Left colon (tissue), 2 donors: Measurements from ENCODE around the gene PDE9A. TPM values are rescaled to one million over a fixed set of nuclear protein-coding genes. Genes with fewer than 3 reads are reported as not detected.

Experiments used
- ATAC-seq: fragments of 200-7000 bp; cut with Tn5 transposase; one replicate; pipeline ENCODE4 v1.9.1; 2020; ENCODE audit warnings: mild to moderate bottlenecking, moderate library complexity
- DNase-seq, 2 donors: peaks; one replicate each; pipeline ENCODE4 v3.0.0-alpha.2; 2020
- intact Hi-C, 2 donors: fragments of 100-400 bp; cut with DNase I in 1 of 2; cut with micrococcal nuclease in 1 of 2; formaldehyde crosslinking; loops; one replicate each; pipeline versions ENCODE4 v1.11.2 to v1.14.0; 2022; cut with DNase I, micrococcal nuclease
- total RNA-seq, 2 donors: library from RNA; stranded (reverse); fragmentation: NEBNext Ultra II Directional; extraction: Animal tissue kit (Norgen Biotek cat#: 25700); gene quantifications; one replicate each; pipeline ENCODE4 v1.2.1, GENCODE V29; 2021
- donor health status: DM: no; HTN: no; CAD: no.
- donor health status: DM: yes; HTN: yes; CAD: no.

The PDE9A gene
- total RNA-seq, 2 donors from 2014 or later: 117 to 236 TPM

DNA sequence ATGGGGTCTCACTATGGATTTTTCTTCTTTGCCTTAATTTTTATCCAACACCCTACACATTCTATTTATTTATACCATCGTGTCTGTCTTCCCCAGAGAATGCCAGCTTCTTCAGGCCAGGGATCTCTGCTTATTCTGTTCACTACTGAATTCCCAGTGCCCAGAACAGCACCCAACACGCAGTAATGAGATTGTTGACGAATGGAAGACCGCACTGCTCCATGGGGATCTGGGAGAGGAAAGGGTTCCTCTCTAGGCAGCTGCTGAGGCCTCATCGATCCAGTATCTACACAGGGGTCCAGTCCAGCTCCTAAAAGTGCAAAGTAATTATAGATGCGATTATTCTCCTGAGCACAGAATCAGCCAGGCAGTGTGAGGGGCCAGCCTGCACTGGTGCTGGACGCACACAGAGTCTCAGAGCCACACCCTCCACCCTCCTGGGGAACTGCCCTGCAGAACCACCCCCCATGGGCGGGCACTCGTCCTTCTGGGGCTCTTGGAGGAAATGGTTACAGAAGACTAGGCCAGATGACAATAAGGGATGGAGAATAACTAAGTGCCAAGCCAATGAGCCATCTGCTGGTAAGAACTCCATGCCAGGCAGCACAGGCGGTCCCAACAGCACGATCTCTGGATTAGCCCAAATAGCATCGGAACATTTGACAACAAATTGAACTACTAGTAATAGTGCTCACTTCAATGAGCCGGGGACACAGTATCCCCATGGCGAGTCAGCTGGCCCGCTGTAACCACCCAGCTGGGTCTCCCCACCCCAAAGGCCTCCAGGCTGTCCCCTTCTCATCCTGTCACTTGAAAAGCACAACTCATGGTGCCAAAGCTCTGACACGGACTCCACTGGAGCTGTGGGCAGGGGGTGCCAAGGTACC is 1.7 kb upstream of the PDE9A start:
- ATAC-seq (peak; percentile 60), DNase-seq (peak; percentile 86 to 88)
- intact Hi-C loops: no loop called here

DNA sequence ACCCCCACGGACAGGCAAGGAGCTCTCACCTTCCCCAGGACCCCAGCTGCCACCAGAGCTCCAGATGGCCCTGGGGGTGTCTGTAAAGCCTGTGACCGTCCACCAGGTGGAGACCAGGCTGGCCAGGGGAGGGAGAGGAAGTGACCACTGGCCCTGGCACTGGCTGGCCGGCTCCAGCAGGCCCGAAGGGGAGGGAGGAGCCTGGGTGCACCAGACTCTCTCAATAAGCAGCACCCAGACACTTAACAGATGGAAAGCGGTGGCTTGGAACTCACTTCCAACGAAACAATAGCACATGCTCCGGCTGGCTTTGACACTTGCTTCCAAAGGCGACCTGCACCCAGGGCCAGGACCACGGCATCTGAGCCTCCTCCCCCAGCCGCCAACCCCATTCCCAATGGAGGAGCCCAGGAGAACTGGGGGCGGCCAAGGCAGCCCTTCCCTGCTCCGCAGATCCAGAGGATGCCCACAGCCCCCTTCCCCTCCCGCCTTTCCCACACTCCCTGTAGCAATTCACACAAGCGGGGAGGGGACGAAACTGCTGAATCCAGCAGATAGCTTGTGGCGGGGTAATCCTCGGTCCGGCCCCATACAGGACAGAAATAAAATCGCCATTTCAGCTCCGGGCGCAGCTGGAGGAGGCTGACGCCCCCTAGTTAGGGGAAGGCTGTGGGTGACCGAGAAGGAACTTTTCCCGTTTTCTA is 742 bp upstream of the PDE9A start:
- ATAC-seq (peak; percentile 29), DNase-seq (peak; percentile 59 to 77)
- intact Hi-C loops: no loop called here

DNA sequence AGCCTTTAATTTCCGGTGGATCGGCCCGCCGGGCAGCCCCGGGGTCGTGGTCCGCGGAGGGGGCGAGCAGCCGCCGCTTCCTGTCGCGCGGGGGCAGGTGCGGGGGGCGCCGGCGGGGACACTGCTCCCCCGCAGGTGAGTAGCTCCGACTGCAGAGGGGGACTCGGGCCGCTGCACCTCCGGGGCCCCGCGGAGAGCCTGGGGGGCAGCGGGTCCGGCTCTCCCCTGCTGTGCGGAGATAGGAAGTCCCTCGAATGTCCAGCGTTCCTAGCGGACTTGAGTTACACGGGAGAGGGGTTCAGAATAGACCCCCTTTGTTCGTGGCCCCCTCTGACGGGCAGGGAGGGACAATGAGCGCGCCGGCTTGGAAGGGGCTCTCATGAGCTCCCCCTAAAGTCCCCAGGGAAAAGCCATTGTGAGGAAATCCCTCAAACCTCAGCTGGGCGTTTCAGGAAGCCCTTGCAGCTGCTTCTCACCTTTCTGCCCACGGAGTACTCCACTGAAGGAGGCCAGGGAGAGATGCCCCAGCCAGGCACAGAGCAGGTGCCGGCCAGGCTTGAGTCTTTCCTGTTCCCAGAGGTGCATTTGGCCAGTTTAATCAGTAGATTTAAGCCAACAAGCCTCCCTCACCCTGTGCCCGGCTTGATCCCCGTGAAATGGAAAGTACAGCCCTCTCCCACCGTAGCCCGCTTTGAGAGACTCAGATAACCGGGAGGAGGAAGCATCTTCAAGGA is 925 bp downstream of the PDE9A start:
- peak; percentile 40 for ATAC-seq

DNA sequence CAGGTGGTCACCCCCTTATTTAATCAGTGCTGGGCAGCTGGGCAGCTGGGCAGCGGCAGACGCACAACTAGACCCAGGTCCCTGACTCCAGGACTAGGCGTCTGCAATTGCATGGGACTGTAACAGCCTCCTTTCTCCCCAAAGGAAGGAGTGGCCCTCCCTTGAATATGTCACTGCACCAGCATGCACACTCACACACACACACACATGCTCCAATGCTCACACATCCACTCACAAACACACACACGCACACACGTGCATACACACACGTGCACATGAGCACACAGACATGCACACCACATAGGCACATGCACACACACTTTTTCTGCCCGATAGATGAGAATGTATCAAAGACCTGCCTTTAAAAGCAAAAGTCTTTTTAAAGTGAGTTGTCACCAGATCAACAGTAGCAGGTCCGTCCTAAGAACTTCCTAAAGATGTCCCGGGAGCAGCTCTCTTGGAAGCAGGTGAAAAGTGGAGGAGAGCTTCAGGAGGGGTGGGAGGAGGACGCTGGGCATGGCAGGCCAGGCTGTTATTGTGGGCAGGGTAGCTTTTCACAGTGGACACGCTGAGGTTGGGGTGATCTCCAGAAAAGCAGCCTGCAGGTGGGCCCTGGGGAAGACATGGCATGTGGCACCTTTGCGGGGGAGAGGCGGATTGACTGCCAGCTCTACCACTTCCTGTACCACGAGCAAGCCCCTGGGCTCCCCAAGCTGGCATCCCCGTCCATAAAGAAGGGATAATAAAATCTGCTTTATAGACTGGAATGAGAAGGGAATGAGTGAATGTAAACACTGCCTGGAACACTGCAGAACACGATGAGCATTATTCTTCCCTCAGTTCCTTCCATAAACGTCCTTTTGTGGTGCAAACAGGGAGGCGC is 1.7 kb downstream of the PDE9A start:
- intact Hi-C loops: no loop called here
- DNase-seq (peak; percentile 58 to 70), ATAC-seq (peak; percentile 62)

More for the DNA sequence above, 925 bp downstream of the PDE9A start:
- DNase-seq: peak in 1 of 2 donors; percentile 36
- intact Hi-C loops: no loop called here

DNA sequence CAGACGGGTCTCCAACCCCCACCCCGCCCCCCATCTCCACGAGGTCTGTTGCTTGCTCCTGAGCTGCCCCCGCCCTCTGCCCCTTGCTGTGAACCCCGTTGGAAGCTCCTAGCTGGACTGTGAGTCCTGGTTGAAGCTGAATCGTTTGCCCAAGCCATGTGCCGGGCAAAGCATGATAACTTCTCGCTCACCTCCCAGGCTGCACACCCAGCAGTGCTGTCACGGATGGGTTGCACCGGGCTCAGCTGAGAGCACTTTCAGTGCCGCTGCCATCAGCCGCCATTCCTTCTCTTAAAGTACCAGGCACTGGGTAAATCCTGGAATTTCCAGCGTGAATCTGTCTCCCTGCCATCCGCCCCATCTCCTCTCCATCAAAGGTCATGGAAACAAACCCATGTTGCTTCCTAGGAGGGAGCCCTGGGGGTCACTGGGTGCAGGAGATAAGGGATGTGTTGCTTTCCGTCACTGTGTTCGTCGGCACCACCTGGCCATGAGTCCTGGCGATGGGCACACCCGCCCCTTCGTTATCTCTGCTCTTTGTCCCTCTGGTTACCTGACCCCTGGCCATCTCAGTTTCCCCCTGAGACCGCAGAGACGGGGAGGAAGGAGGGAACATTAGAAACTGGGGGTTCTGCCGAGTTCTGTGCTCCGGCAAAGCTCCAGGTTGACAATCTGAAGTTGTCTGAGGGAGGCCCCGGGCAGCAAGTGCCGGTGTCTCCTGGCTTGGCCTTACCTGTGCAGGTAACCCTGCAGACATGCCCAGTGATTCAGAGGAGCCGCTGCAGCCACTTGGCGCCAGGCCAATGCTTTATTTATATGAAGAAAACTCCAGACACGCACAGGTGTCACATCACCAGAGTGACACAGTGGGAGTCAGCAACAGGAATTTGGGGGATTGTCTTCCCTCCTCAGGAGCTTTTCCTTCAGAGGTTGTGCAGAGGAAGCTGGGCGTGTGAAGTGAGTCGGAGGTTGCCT is 2.7 kb downstream of the PDE9A start:
- peak; percentile 26 for ATAC-seq
- DNase-seq: peak; percentile 69 to 82
- intact Hi-C loops: no loop called here

DNA sequence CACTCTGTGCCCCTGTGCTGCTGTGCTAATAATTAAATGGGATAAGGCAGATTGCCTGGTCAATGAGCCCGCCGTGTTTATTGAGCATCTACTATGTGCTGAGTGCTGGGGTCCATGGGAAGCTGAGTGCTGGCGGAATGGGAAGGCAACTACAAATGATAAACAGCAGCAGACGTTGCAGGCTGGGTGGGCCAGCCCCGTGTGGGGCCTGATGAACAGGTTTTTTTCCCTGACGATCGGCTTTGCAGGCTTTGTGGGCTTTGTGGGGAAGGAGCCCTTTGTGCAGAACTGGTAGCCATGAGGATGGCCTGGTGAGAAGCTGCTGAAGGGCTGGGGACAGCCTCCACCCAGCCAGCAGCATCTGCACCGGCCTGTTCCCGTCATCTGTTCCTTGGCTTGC is 3.5 kb downstream of the PDE9A start:
- ATAC-seq: no peak
- DNase-seq: no peak
- intact Hi-C loops: no loop called here

DNA sequence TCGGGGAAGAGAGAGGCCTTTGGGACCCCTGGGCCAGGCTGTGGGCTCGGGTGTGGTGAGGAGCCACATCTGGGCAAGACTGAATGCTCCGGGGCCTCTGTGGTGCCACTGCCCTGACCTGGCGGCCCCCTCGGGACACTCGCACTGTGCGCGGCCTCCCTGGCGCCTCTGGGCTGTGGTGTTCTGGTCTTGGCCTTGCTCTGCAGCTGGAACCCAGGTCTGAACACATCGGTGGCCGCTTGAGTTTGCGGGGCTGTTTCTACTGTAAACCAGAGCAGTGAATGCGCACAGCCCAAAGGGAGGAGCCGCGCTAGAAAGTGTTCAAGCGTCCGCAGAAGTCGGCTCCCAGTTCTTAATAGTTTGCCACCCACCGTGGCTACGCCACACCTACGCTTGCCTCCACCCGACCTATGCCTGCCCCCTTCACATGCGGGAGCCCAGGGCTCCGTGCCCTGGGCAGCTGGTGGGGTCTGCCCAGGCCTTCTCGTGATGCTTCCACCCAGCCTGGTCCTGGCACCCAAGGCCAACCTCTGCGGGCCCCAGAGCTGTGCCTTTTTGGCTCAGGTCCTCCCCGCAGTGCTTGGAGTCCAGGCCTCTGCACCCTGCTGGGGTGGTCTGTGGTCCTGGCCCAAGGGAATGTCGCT is 4.4 kb downstream of the PDE9A start:
- intact Hi-C loops: no loop called here
- ATAC-seq (no peak), DNase-seq (no peak)

DNA sequence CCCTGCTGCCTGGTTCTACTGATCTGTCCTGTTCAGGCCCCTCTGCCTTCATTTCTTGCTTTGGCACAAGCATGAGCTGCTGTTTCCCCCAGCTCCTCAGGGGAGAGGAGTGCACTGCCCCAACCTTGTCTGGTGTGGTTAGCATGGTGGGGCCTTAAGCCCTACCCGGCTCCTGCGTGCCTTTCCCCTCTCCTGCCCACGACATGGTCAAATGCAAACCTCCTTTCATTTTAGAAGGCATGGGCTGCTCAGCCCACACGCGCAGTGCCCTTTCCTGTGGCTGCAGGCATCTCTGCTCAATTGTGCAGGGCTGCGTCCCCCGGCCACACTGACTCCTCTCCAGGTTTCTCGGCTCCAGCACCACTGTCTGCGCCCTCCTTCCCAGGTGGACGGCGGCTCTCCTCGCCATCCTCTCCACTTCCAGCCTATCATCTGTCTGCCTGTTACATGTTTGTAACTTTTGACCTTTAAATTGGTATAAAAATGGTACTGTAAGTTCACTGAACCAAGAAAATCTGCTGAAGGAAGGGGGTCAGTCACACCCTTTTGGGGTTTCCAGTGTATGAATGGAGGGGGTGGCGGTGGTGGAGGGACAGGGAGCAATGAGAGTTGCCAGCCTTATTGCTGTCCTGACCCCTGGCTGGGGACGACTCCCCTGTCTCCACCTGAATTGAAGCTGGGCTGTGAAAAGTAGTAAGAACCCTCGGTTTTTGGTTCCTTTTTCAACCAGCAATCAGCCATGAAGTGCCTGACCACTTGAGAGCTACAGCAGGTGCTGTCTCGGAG is 5.1 kb downstream of the PDE9A start:
- intact Hi-C loops: no loop called here
- ATAC-seq (no peak), DNase-seq (no peak)

DNA sequence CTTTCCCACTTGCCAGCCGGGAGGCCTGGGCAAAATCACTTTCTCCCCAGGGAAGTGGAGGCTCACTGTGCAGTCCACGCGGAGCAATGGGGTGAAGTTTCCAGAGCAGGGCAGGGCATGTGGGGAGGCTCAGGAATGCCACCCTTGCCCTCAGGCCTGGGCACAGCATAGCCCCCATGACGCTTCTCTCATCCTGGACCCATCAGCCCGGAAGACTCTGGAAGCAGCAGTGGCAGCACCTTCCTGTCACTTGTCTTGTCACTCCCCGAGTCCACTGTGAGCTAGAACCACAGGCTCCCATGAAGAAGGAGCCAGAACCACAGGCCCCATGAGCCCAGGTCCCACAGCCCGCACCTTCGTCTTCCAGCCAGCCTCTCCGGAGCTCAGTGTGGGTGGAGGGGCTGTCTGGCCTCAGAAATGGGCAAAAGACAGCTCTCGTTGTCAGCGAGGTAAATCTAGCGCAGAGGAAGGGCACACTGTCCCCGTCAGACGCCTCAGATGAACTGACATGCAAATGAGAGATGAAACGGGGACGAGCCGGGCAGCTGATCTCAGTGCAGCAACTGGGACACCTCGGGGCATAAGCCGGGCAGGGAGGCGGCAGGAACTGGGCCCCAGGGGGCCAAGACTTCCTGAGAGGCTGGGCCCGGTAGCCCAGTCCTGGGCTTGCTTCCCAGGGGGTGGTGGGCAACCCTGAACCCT is 6.1 kb downstream of the PDE9A start:
- ATAC-seq (no peak), DNase-seq (no peak)
- intact Hi-C loops: loop anchor here in 1 of 2 donors (10.0 kb wide), 1 partner anchor 85 kb away; no protein-coding TSS in a partner anchor

DNA sequence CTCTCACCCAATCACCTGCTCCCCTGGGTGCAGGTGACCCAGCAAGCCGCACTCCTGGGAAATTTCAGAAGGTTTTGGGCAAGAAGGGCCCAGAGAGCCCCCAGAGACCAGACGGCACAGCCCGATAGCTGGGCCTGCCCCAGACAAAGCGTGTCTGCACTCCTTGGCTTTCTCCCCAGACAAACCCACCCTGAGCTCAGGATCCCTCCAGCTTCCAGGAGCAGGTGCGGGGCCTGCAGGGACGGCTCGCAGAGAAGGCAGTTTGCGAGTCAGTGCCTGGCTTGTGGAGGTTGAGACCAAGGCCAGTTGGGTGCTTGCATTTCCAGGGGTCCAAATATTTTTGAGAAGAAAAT is 6.7 kb downstream of the PDE9A start:
- ATAC-seq (no peak), DNase-seq (no peak)
- intact Hi-C loops: loop anchor here in 1 of 2 donors (10.0 kb wide), 1 partner anchor 85 kb away; no protein-coding TSS in a partner anchor

DNA sequence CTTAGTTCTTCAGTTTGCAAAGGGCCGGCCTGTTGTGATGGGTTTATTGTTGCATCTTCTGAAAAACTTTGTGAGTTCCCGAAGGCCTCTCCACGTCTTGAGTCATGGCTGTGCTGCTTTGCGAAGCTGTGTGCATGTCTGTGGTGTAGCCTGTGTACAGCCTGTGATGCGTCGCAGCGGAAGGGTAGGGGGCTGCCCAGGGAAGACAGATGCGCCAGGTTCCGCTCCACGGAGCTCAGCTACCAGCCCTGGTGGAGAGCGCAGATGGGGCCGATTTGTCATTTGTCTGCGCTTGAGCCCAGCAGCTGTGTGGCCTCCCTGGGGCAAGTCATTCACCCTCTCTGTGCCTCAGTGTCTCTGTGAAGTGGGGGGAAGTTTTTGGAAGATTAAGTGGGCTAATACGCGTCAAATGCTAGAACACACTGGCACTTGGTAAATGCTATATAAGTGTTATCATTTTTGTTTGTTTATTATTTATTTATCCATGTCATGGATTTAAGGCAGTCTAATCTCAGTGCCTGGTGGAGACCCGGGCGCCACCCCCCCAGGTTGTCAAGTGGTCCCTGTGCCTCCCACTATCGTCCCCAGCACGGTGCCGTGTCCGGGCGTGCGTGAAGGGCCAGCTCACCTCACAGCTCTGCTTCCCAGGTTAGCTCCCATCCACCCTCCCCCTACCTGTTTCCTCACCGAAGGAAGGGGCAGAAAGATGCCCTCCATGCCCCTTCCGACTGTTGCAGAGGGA is 8.4 kb downstream of the PDE9A start:
- ATAC-seq (no peak), DNase-seq (no peak)
- intact Hi-C loops: loop anchor here in 1 of 2 donors (10.0 kb wide), 1 partner anchor 83 kb away; no protein-coding TSS in a partner anchor

DNA sequence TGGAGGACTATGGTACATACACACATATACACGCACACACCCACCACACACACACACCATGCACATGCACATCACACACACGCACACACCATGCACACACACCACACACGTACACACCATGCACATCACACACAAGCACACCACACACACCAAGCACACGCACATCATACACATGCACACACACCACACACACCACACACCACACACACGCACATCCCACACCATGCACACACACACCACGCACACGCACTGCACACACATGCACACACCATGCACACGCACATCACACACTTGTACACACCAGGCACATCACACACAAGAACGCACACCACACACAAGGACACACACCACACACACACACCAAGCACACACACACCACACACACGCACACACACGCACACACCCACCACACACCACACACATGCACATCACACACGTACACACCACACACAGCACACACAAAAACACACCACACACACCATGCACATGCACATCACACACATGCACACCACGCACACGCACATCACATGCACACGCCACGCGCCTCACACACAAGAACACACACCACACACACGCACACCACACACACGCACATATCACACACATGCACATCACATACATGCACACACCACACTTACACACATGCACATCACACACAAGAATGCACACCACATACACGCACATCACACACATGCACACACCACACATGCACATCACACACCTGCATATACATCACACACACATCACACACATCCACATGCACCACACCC is 9.2 kb downstream of the PDE9A start:
- DNase-seq (no peak), ATAC-seq (no peak)
- intact Hi-C loops: loop anchor here in 1 of 2 donors (10.0 kb wide), 1 partner anchor 82 kb away; no protein-coding TSS in a partner anchor

DNA sequence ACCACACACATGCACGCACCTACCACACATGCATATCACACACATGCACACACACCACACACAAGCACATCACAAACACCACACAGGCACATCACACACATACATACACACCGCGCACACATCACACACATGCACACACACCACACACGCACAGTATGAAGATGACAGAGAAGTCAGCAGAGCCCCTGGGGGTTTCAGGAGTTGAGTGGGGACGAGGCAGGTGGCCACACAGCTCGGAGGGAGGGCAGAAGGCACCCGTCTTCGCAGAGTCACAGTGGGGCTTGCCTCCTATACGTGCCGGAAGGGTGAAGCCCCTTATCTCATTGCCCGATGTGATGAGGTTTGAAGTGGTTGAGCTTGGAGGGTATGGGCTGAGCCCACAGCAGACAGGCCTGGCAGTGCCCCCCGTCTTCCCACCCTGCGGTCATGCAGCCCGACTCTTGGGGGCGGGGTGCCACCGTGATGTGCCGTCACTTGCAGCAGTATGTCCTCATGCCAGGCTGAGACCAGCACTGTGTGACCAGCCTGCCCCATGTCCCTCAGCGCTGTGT is 9.9 kb downstream of the PDE9A start:
- DNase-seq (no peak), ATAC-seq (no peak)
- intact Hi-C loops: loop anchor here in 1 of 2 donors (10.0 kb wide), 1 partner anchor 82 kb away; no protein-coding TSS in a partner anchor
